Measurements from ENCODE around the gene RXRB. TPM values are rescaled to one million over a fixed set of nuclear protein-coding genes. Genes with fewer than 3 reads are reported as not detected.

RXRB gene
- polyA plus RNA-seq, 1 donor = 45.5 TPM

- WGBS (ENCODE audit: insufficient coverage, low lambda C conversion rate) = 86% methylated on average over 1 of the region's 7 CpGs
Measured at GRCh38 chr6:33189625-33190448, 10.6 kb downstream of the RXRB start.

GRCh38 chr6:33189164-33189563, 11.3 kb downstream of the RXRB start:
- Histone ChIP-seq H3K4me3 (ENCODE audit: low read length) (no peak overlapping the region), H3K4me1 (ENCODE audit: control insufficient read depth, insufficient read depth, low read length) (peaks cover 13% of the 10 kb centered on the region), H3K9me3 (ENCODE audit: control insufficient read depth, low read depth, low read length) (peaks cover 3% of the 10 kb centered on the region), H3K36me3 (ENCODE audit: control insufficient read depth, insufficient read depth, low read length) (peaks cover 6% of the 10 kb centered on the region), H3K27me3 (ENCODE audit: control insufficient read depth, insufficient read depth, low read length) (peaks cover 41% of the 10 kb centered on the region), H3K27ac (ENCODE audit: low read length) (no peak overlapping the region)
- no CpG with 5 or more reads among the region's 8 CpGs for WGBS (ENCODE audit: insufficient coverage, low lambda C conversion rate)
- DNase-seq = no peak

More at GRCh38 chr6:33189625-33190448, 10.6 kb downstream of the RXRB start:
- H3K9me3 ChIP-seq (ENCODE audit: control insufficient read depth, low read depth, low read length) = peaks cover 3% of the 10 kb centered on the region
- H3K27ac ChIP-seq (ENCODE audit: low read length) = no peak overlapping the region
- DNase-seq = no peak
- peaks cover 12% of the 10 kb centered on the region for H3K36me3 ChIP-seq (ENCODE audit: control insufficient read depth, insufficient read depth, low read length)
- peaks cover 13% of the 10 kb centered on the region for H3K4me1 ChIP-seq (ENCODE audit: control insufficient read depth, insufficient read depth, low read length)
- H3K27me3 ChIP-seq (ENCODE audit: control insufficient read depth, insufficient read depth, low read length) = peaks cover 41% of the 10 kb centered on the region
- no peak overlapping the region for H3K4me3 ChIP-seq (ENCODE audit: low read length)

- no peaks in the 10 kb centered on the region for H3K36me3 ChIP-seq (ENCODE audit: control insufficient read depth, insufficient read depth, low read length)
- no peak for DNase-seq
- WGBS (ENCODE audit: insufficient coverage, low lambda C conversion rate) = 75% methylated on average over 1 of the region's 1 CpG
- H3K4me1 ChIP-seq (ENCODE audit: control insufficient read depth, insufficient read depth, low read length) = peaks cover 11% of the 10 kb centered on the region
- no peak overlapping the region for H3K27ac ChIP-seq (ENCODE audit: low read length)
- H3K9me3 ChIP-seq (ENCODE audit: control insufficient read depth, low read depth, low read length) = peaks cover 3% of the 10 kb centered on the region
- H3K27me3 ChIP-seq (ENCODE audit: control insufficient read depth, insufficient read depth, low read length) = peaks cover 40% of the 10 kb centered on the region
- no peak overlapping the region for H3K4me3 ChIP-seq (ENCODE audit: low read length)
Measured at GRCh38 chr6:33187809-33188208, 12.7 kb downstream of the RXRB start.

GRCh38 chr6:33185654-33186187, 14.7 kb downstream of the RXRB start:
- H3K4me1 ChIP-seq (ENCODE audit: control insufficient read depth, insufficient read depth, low read length) = no peaks in the 10 kb centered on the region
- H3K36me3 ChIP-seq (ENCODE audit: control insufficient read depth, insufficient read depth, low read length) = no peaks in the 10 kb centered on the region
- no peak for DNase-seq
- no peak overlapping the region for H3K4me3 ChIP-seq (ENCODE audit: low read length)
- H3K9me3 ChIP-seq (ENCODE audit: control insufficient read depth, low read depth, low read length) = no peaks in the 10 kb centered on the region
- 62% methylated on average over 2 of the region's 4 CpGs for WGBS (ENCODE audit: insufficient coverage, low lambda C conversion rate)
- H3K27me3 ChIP-seq (ENCODE audit: control insufficient read depth, insufficient read depth, low read length) = peaks cover 20% of the 10 kb centered on the region
- H3K27ac ChIP-seq (ENCODE audit: low read length) = no peak overlapping the region

- H3K4me3 ChIP-seq (ENCODE audit: low read length) = no peak overlapping the region
- no peaks in the 10 kb centered on the region for H3K4me1 ChIP-seq (ENCODE audit: control insufficient read depth, insufficient read depth, low read length)
- H3K27ac ChIP-seq (ENCODE audit: low read length) = no peak overlapping the region
- WGBS (ENCODE audit: insufficient coverage, low lambda C conversion rate) = no CpG with 5 or more reads among the region's 9 CpGs
- no peaks in the 10 kb centered on the region for H3K36me3 ChIP-seq (ENCODE audit: control insufficient read depth, insufficient read depth, low read length)
- peaks cover 15% of the 10 kb centered on the region for H3K27me3 ChIP-seq (ENCODE audit: control insufficient read depth, insufficient read depth, low read length)
- H3K9me3 ChIP-seq (ENCODE audit: control insufficient read depth, low read depth, low read length) = no peaks in the 10 kb centered on the region
- DNase-seq = no peak
Measured at GRCh38 chr6:33185190-33185589, 15.3 kb downstream of the RXRB start.

- H3K4me1 ChIP-seq (ENCODE audit: control insufficient read depth, insufficient read depth, low read length) = no peaks in the 10 kb centered on the region
- DNase-seq = no peak
- H3K36me3 ChIP-seq (ENCODE audit: control insufficient read depth, insufficient read depth, low read length) = no peaks in the 10 kb centered on the region
- no peak overlapping the region for H3K27ac ChIP-seq (ENCODE audit: low read length)
- 79% methylated on average over 2 of the region's 5 CpGs for WGBS (ENCODE audit: insufficient coverage, low lambda C conversion rate)
- H3K4me3 ChIP-seq (ENCODE audit: low read length) = no peak overlapping the region
- H3K27me3 ChIP-seq (ENCODE audit: control insufficient read depth, insufficient read depth, low read length) = peaks cover 7% of the 10 kb centered on the region
- no peaks in the 10 kb centered on the region for H3K9me3 ChIP-seq (ENCODE audit: control insufficient read depth, low read depth, low read length)
Measured at GRCh38 chr6:33183071-33183683, 17.3 kb downstream of the RXRB start.

GRCh38 chr6:33181141-33181540, 19.3 kb downstream of the RXRB start:
- no peak overlapping the region for H3K27ac ChIP-seq (ENCODE audit: low read length)
- H3K4me1 ChIP-seq (ENCODE audit: control insufficient read depth, insufficient read depth, low read length) = no peaks in the 10 kb centered on the region
- peaks cover 5% of the 10 kb centered on the region for H3K27me3 ChIP-seq (ENCODE audit: control insufficient read depth, insufficient read depth, low read length)
- WGBS (ENCODE audit: insufficient coverage, low lambda C conversion rate) = no CpG with 5 or more reads among the region's 7 CpGs
- H3K4me3 ChIP-seq (ENCODE audit: low read length) = no peak overlapping the region
- H3K9me3 ChIP-seq (ENCODE audit: control insufficient read depth, low read depth, low read length) = no peaks in the 10 kb centered on the region
- H3K36me3 ChIP-seq (ENCODE audit: control insufficient read depth, insufficient read depth, low read length) = no peaks in the 10 kb centered on the region
- DNase-seq = no peak

GRCh38 chr6:33178755-33179475, 21.6 kb downstream of the RXRB start:
- Histone ChIP-seq H3K36me3 (ENCODE audit: control insufficient read depth, insufficient read depth, low read length) (no peaks in the 10 kb centered on the region), H3K27me3 (ENCODE audit: control insufficient read depth, insufficient read depth, low read length) (no peaks in the 10 kb centered on the region), H3K27ac (ENCODE audit: low read length) (no peak overlapping the region), H3K4me3 (ENCODE audit: low read length) (no peak overlapping the region), H3K4me1 (ENCODE audit: control insufficient read depth, insufficient read depth, low read length) (peaks cover 4% of the 10 kb centered on the region), H3K9me3 (ENCODE audit: control insufficient read depth, low read depth, low read length) (no peaks in the 10 kb centered on the region)
- WGBS (ENCODE audit: insufficient coverage, low lambda C conversion rate) = no CpG with 5 or more reads among the region's 10 CpGs
- DNase-seq = no peak

GRCh38 chr6:33177552-33178446, 22.7 kb downstream of the RXRB start:
- Histone ChIP-seq H3K27me3 (ENCODE audit: control insufficient read depth, insufficient read depth, low read length) (no peaks in the 10 kb centered on the region), H3K4me3 (ENCODE audit: low read length) (no peak overlapping the region), H3K27ac (ENCODE audit: low read length) (no peak overlapping the region), H3K9me3 (ENCODE audit: control insufficient read depth, low read depth, low read length) (no peaks in the 10 kb centered on the region), H3K36me3 (ENCODE audit: control insufficient read depth, insufficient read depth, low read length) (no peaks in the 10 kb centered on the region), H3K4me1 (ENCODE audit: control insufficient read depth, insufficient read depth, low read length) (peaks cover 15% of the 10 kb centered on the region)
- no peak for DNase-seq
- WGBS (ENCODE audit: insufficient coverage, low lambda C conversion rate) = no CpG with 5 or more reads among the region's 19 CpGs
